Activated T-cell treated with anti-CD3 and anti-CD28 coated beads for 4 hours (primary cell): Measurements from ENCODE around the gene SUMO1.
"Not testable (repeated sequence)": the region's sequence is repeated elsewhere in the genome, so short reads cannot be mapped to it uniquely, and the experiment has no call there.

Experiments used
- DNase-seq: peaks from one replicate; pipeline ENCODE4 v3.0.0-alpha.2; 2020

The SUMO1 gene

DNA sequence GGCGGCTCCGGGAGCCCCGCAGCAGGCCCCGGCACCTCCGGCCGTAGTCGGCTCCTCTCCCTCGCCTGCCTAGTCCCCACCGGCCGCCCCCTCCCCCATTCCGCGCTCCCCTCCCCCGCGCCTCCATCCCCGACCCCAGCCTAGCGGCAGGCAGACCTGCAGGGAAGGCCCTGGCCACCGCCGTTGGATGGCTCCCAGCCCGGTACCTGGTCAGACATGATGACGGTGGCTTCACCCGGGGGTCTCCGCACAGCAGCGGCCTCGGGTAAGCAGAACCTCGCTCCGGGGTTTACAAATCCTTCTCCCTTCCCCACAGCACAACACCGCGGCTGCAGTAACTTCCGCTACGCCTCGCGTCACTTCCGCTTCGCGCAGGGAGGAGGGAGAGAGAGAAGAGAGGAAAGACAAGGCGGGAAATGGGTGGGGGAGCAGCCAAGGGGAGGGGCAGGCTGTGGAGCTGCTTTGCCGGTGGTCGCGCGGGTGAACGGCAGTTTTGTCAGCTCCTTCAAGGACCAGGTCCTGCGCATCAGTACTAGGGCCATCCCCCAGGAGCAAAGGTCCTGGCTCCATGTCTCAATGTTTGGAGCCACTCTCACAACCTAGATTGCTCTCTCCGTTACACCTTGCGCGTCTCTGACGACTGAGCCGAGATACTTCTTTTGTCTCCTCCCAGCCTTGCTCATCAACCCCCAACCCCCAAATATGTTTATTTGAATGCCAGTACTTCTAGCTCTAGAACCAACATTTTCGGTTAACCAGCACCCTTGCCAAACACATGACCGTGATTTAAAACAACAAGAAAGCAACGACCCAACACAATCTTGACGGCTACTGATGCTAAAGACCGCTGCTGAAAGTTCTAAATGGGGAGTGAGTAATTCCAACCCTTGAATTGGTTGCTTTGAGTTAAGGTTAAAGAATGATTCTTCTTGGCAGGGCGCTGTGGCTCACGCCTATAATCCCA lies at the start of gene SUMO1:
Gene SUMO1, minus strand, starts transcription at position 364 of the 964 bp plus-strand sequence. Its CDS starts 146 bp downstream, at position 218.
- peak; percentile 86 for DNase-seq

DNA sequence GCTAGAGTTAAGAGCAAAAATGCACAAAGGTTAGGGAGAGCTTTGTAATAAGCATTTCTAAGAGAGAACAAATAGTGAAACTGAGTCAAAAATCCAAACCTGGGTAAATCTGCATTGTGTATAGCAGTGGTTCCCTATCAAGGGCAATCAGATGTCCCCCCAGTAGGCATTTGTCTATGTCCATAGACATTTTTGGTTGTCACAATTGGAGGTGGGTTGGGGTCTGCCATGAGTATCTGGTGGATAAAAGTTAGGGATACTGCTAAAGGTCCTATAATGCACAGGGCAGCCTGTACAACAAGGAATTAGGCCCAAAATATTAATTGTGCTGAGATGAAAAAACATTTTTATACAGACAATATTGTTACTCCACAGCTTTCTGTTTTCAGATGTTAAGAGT lies 48.2 kb upstream of the SUMO1 start:
- DNase-seq, result no peak

GRCh38 chr2:202278944-202279343 lies 40.5 kb upstream of the SUMO1 start:
- DNase-seq, result no peak

DNA sequence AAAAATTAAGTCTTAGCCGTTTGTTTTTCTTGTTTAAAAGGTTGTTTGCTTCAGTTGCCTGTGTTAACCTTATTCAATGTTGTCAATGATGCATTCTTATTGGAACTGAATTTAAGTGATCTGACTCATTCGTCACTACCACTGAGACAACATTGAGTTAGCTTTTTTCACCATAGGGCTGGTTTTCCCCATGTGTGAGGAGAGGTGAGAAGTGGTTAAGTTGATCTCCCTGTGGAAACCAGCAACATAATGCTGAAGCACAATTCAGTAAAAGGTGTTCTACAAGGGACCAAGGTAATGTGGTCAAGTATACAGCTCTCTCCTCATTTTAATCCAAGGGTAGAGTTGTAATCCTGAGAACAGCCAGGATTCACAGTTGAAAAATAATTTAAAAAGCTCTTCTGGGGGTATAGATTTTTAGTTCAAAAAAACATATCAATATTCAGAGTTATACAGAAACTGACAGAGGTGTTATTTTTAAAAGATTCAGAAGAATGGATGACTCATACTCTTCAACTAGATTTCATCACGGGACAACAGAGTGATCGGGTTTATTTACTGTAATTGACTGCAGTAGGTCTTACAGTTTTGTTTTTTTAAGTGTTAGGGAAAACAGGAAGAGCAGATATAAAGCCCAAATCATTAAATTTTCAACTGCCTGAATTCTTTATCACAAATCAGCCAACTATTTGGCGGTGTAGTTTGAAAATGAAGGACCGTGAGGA lies 39.8 kb upstream of the SUMO1 start:
- no peak for DNase-seq

DNA sequence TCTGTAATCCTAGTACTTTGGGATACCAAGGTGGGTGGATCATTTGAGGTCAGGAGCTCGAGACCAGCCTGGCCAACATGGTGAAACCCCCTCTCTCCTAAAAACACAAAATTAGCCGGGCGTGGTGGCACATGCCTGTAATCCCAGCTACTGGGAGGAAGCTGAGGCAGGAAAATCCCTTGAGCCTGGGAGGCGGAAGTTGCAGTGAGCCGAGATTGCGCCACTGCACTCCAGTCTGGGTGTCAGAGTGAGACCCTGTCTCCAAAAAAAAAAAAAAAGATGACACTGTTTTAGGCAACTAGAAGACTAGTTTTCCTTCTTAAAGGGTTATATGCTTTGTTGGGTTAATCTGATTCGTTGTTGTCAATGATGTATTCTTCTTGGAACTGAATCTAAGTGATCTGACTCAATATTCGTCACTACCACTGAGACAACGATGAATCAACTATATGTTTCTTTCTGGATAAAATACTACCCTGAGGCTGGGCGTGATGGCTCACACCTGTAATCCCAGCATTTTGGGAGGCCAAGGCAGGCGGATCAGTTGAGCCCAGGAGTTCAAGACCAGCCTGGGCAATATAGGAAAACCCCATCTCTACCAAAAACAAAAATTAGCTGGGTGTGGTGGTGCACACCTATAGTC lies 37.8 kb upstream of the SUMO1 start:
- DNase-seq, result not testable (repeated sequence)

GRCh38 chr2:202270487-202270886 lies 32.1 kb upstream of the SUMO1 start:
- DNase-seq, result no peak

DNA sequence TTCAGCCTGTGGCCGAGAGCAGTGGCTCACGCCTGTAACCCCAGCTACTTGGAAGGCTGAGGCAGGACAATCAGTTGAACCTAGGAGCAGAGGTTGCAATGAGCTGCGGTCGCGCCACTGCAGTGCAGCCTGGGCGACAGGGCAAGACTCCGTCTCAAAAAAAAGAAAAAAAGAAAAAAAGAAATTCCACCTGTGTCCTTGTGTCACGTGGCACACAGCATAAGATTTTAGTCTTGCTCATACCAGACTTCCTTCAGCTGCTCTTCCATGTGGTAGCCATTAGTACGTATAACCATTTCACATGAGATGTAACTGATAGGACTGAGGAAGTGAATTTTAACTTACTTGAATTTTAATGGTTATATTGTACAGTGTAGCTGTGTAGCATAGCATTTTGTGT lies 31.2 kb upstream of the SUMO1 start:
- no peak for DNase-seq

- no peak for DNase-seq
These were observed 29.1 kb upstream of the SUMO1 start for GRCh38 chr2:202267495-202267894.

GRCh38 chr2:202265467-202266277 lies 27.3 kb upstream of the SUMO1 start, which contains the start of gene NOP58:
TSS of gene NOP58 (plus strand) at chr2:202265763. CDS start at chr2:202265942, 179 bp downstream.
- DNase-seq, result peak; percentile 83

- no peak for DNase-seq
These were observed 23.1 kb upstream of the SUMO1 start for GRCh38 chr2:202261531-202261930.

GRCh38 chr2:202251494-202251893 lies 13.1 kb upstream of the SUMO1 start:
- no peak for DNase-seq

GRCh38 chr2:202249521-202250253 lies 11.3 kb upstream of the SUMO1 start:
- no peak for DNase-seq

DNA sequence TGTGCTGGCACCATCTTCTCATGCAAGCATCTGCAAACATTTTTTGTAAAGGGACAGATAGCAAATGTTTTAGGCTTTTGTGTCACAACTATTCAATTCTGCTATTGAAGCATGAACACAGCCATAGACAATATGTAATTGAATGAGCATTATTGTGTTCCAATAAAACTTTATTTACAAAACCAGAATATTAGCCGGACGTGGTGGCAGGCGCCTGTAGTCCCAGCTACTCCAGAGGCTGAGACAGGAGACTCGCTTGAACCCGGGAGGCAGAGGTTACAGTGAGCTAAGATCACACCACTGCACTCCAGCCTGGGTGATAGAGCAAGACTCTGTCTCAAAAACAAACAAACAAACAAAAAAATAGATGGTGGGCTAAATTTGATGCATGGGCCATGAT lies 9.3 kb upstream of the SUMO1 start:
- DNase-seq, result not testable (repeated sequence)

GRCh38 chr2:202237787-202238233 lies 587 bp downstream of the SUMO1 start:
- DNase-seq, result no peak

DNA sequence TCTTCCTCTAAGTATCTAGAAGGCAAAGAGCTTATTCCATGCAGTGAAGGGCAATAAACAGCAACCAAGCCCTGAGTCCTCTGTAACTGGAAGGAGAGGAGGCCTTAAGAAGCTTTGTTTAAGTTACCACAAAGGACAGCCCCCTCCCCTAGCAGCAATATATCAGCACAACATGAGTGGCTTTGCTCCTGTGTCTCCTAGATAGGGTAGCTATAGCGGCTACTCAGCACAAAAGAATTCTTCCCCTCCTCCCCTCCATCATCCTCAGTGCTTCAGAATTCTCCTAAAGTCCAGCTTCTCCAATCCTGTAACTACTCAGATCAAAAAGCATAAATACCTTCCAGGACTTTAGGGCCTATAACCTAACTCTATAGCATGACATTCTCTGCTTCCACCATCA lies 16.5 kb downstream of the SUMO1 start:
- no peak for DNase-seq

GRCh38 chr2:202215179-202215578 lies 23.2 kb downstream of the SUMO1 start:
- DNase-seq, result no peak

- DNase-seq, result no peak
These were observed 29.9 kb downstream of the SUMO1 start for GRCh38 chr2:202208526-202208925.

DNA sequence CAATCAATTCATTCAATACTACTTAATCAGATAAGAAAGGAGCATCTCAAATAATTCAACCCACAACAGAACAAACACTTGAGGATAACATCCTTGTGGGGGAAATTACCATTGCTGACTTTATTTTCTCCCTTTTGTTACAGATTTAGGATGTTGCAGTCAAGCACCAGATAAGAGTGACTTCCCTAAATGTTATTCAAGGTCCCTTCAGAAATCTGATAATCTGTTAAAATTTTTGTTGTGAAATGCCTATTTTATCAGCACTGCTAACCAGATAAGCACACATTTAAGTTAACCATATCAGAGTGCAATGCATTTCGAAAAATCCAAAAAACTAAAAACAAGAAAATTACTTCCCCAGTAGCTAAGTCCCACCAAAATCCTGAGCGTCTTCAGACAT lies 33.5 kb downstream of the SUMO1 start:
- DNase-seq, result no peak

- no peak for DNase-seq
These were observed 35.0 kb downstream of the SUMO1 start for GRCh38 chr2:202203348-202203747.

- no peak for DNase-seq
These were observed 36.9 kb downstream of the SUMO1 start for GRCh38 chr2:202201220-202202160.
